ENCODE measurements around the gene OXTR. TPM values are rescaled to one million over a fixed set of nuclear protein-coding genes. Genes with fewer than 3 reads are reported as not detected.

Gene OXTR
- total RNA-seq, 2 experiments from 2014 or later = 1.1 to 2.0 TPM

GRCh38 chr3:8760091-8760490 is 9.3 kb downstream of the OXTR start:
- intact Hi-C loops (cut with micrococcal nuclease) = no loop called here
- H3K4me1 Mint-ChIP-seq (ENCODE audit: low read depth) = no peaks in the 10 kb centered on the region
- CTCF ChIA-PET = interaction anchor here (2.0 kb wide), 1 partner anchor 10 kb away, joined by 16 read pairs; the partner anchor contains the start of gene OXTR
- TF ChIP-seq CTCF (IDR thresholded peaks at IDR 0.05) = no peak
- H3K4me3 Mint-ChIP-seq = no peak overlapping the region
- DNase-seq (no peak), ATAC-seq (no peak)
- POLR2A ChIA-PET = no interaction called here
- H3K36me3 Mint-ChIP-seq (ENCODE audit: low read depth) = no peaks in the 10 kb centered on the region
- no peak overlapping the region for H3K27ac Mint-ChIP-seq
- H3K27me3 Mint-ChIP-seq = peaks cover 2% of the 10 kb centered on the region
- H3K9me3 Mint-ChIP-seq = no peaks in the 10 kb centered on the region

- H3K9me3 Mint-ChIP-seq = no peaks in the 10 kb centered on the region
- ChIA-PET CTCF (interaction anchor here (2.0 kb wide), 1 partner anchor 11 kb away, joined by 16 read pairs; the partner anchor contains the start of gene OXTR), POLR2A (no interaction called here)
- no peak for DNase-seq
- TF ChIP-seq CTCF (IDR thresholded peaks at IDR 0.05) = no peak
- no peak for ATAC-seq
- H3K36me3 Mint-ChIP-seq (ENCODE audit: low read depth) = no peaks in the 10 kb centered on the region
- intact Hi-C loops (cut with micrococcal nuclease) = no loop called here
- no peak overlapping the region for H3K4me3 Mint-ChIP-seq
- H3K27me3 Mint-ChIP-seq = peaks cover 2% of the 10 kb centered on the region
- no peak overlapping the region for H3K27ac Mint-ChIP-seq
- no peaks in the 10 kb centered on the region for H3K4me1 Mint-ChIP-seq (ENCODE audit: low read depth)
Measured at GRCh38 chr3:8759038-8759707, 10.2 kb downstream of the OXTR start.

GRCh38 chr3:8757551-8758518 is 11.6 kb downstream of the OXTR start:
- Mint-ChIP-seq H3K4me3 (no peak overlapping the region), H3K27me3 (peaks cover 2% of the 10 kb centered on the region), H3K9me3 (no peaks in the 10 kb centered on the region), H3K36me3 (ENCODE audit: low read depth) (no peaks in the 10 kb centered on the region), H3K27ac (no peak overlapping the region), H3K4me1 (ENCODE audit: low read depth) (no peaks in the 10 kb centered on the region)
- ChIA-PET POLR2A (no interaction called here), CTCF (interaction anchor here (2.0 kb wide), 1 partner anchor 12 kb away, joined by 16 read pairs; the partner anchor contains the start of gene OXTR)
- ATAC-seq (no peak), DNase-seq (no peak)
- no peak for TF ChIP-seq CTCF (IDR thresholded peaks at IDR 0.05)
- intact Hi-C loops (cut with micrococcal nuclease) = no loop called here

GRCh38 chr3:8756671-8757070 is 12.7 kb downstream of the OXTR start:
- POLR2A ChIA-PET = no interaction called here
- peaks cover 2% of the 10 kb centered on the region for H3K27me3 Mint-ChIP-seq
- H3K36me3 Mint-ChIP-seq (ENCODE audit: low read depth) = no peaks in the 10 kb centered on the region
- CTCF ChIA-PET = no interaction called here
- H3K4me3 Mint-ChIP-seq = no peak overlapping the region
- no peak for ATAC-seq
- no peak for TF ChIP-seq CTCF (IDR thresholded peaks at IDR 0.05)
- no peak overlapping the region for H3K27ac Mint-ChIP-seq
- intact Hi-C loops (cut with micrococcal nuclease) = no loop called here
- H3K9me3 Mint-ChIP-seq = no peaks in the 10 kb centered on the region
- no peak for DNase-seq
- no peaks in the 10 kb centered on the region for H3K4me1 Mint-ChIP-seq (ENCODE audit: low read depth)
